ENCODE measurements around the gene TTC7B.

DNA sequence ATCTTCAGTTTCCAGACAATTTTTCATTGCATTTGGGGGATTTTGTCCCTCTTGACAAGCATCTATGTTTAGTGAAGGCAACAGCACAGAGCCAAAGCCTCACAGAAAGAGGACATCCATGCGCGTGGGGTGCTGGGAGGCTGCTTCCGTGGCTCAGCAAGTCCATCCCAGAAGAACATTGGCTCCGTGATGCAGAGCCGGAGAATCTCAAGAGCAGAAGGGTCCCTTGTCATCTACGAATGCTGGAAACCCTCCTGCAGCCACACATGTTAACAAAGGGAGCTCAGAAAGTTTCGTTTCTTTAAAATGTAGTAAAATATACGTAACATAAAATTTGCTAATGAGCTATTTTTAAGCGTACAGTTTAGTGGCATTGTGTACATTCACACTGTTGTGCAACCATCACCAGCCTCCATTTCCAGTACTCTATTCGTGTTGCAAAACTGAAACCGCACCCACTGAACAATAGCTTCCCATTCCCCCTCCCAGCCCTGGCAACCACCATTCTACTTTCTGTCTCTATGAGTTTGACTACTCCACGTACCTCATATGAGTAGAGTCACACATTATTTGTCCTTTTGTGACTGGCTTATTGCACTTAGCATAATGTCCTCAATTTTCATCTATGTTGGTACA, 185.9 kb downstream of the TTC7B start:
- TF ChIP-seq CTCF (IDR thresholded peaks at IDR 0.05) (no peak), POLR2A (IDR thresholded peaks at IDR 0.05) (no peak), POLR2AphosphoS5 (IDR thresholded peaks at IDR 0.05) (peak in 1 of 4 donors; percentile 37), EP300 (IDR thresholded peaks at IDR 0.05) (no peak)
